GM18951 (cell line): ENCODE data around the gene B4GALT5.
"Not testable (repeated sequence)": the region's sequence is repeated elsewhere in the genome, so short reads cannot be mapped to it uniquely, and the experiment has no call there.

Source experiments
- POLR2A ChIP-seq: IDR thresholded peaks from 4 replicates; pipeline ENCODE4 v1.6.1; 2011; ENCODE audit warnings: mild to moderate bottlenecking; ENCODE audit not compliant: insufficient read length, insufficient read depth; ENCODE audit errors: extremely low read depth
- in situ Hi-C: fragments of 300-500 bp; cut with MboI; formaldehyde crosslinking; loops from one replicate; pipeline ENCODE4 v1.12.0; 2022; ENCODE audit warnings: low sequenced_read_pairs, mixed read lengths, inconsistent platforms; ENCODE audit not compliant: unreplicated experiment

B4GALT5 gene

DNA sequence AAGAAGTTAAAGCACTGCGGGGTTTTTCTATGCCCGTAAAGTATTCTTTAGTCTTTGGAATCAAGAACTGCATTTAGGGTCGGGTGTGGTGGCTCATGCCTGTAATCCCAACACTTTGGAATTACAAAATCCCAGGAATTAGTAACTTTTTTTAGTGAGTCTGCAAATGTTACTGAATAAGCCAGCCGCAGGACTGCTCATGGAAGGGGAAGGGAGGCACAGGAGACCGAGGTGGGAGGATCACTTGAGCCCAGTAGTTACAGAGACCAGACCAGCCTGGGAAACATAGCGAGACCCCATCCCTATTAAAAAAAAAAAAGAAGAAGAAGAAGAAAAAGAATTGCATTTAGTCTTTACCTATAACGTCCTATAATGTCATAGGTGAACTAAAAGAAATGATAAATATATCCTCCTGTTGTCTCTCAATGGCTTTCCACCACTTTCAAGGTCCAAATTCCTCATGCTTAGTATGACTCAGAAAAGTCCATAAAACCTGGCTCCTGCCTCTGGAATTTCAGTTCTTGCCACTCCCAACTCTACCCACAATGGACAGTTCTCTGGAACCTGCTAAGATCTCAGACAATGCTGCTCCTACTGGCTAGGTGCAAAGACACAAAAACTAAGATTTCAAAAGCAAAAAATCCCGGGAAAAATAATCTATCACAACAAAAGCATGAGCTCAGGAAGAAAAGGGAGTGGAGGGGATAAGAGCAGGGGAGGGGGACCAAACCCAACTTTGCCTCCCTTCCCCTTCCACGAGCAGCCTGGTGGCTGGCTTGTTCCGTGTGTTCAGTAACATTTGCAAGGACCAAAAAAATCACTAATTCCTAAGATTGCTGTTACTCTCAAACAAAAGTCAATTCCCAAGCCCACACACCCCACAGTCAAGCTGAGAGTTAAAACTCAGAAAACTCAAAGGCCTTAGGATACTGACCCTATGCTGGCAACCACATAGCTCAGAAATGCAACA lies 39.0 kb downstream of the B4GALT5 start:
- TF ChIP-seq POLR2A = no peak
- in situ Hi-C loops = no loop called here

GRCh38 chr20:49672096-49672664 lies 41.5 kb downstream of the B4GALT5 start:
- in situ Hi-C loops = no loop called here
- TF ChIP-seq POLR2A = no peak

DNA sequence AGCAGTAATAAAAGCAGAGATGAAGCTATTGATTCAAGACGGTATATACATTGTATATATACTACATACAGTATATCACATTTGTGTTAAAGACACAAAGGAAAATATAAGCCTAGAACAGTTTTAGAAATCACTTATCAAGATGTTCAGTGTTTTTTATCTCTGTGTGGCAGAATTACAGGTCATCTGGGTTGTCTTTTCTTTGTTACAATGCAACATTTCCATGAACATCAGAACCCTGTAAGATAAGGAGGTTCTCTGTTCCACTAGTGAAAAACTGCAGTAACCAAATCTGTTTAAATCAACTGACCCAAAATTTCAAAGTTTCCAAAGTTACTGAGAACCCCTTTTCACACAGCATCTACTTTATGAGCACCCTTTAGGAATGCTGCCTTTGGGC lies 42.2 kb downstream of the B4GALT5 start:
- in situ Hi-C loops = no loop called here
- TF ChIP-seq POLR2A = no peak

GRCh38 chr20:49669601-49670189 lies 44.0 kb downstream of the B4GALT5 start:
- no peak for TF ChIP-seq POLR2A
- in situ Hi-C loops = no loop called here

DNA sequence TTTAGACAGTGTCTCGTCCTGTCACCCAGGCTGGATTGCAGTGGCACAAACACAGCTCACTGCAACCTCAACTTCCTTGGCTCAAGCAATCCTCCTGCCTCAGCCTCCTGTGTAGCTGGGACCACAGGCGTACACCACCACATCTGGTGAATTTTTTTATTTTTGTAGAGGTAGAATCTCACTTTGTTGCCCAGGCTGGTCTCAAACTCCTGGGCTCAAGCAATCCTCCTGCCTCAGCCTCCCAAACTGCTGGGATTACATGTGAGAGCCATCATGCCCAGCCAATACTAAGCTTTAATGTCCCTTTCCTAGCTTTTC lies 44.8 kb downstream of the B4GALT5 start:
- in situ Hi-C loops = not testable (repeated sequence)

DNA sequence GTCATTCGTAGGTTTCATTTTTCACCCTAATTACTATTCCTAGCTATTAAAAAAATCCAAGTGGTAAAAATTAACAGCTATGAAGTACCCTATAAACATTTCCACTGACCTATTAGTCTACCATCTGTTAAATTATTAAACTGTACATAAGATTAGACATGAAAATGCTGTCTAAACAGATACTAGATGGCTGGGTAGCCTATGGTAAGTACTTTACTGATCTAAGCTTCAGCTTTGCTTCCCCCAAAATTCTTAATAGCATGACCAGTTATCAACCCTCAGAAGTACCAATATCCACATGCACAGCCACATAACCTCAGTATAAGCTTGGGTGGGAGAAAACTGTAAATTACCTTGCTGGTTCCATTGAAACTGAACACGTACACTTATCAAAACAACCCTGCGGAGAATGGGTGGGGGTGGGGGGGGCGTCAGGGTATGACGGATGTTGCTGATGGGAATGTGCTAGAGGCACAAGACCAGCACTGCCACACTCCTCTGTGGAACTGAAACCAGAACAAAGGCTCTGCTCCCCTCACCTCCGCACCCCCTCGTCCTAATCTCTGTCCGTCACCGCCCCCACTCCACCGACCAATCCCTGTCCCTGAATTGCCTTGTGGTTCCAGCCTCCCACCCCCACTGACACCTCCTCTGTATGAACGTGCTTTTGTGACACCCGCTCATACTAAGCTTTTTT lies 45.3 kb downstream of the B4GALT5 start:
- peak; percentile 54 for TF ChIP-seq POLR2A
- in situ Hi-C loops = no loop called here

- TF ChIP-seq POLR2A = no peak
- in situ Hi-C loops = no loop called here
Observed at GRCh38 chr20:49666911-49667310, 46.8 kb downstream of the B4GALT5 start.

GRCh38 chr20:49665796-49666195 lies 47.9 kb downstream of the B4GALT5 start:
- in situ Hi-C loops = no loop called here
- TF ChIP-seq POLR2A = no peak

GRCh38 chr20:49664612-49665313 lies 48.9 kb downstream of the B4GALT5 start:
- no peak for TF ChIP-seq POLR2A
- in situ Hi-C loops = no loop called here

DNA sequence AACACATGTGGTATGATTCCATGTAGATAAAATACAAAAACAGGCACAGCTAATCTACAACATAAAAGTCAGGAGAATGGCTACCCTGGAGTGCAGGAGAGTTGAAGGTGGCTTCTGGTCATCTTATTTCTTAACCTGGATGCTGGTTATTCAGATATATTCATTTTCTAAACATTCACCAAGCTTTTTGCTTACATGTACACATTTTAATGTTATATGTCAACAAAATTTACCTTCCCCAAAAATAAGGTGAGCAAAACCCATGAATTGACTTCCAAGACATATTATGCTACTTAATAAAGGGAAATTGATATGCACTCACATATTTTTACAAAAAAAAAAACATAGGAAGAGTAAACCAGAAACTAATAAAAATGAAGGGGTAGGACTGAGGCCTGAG lies 50.6 kb downstream of the B4GALT5 start:
- TF ChIP-seq POLR2A = no peak
- in situ Hi-C loops = no loop called here

GRCh38 chr20:49661560-49662329 lies 51.9 kb downstream of the B4GALT5 start:
- in situ Hi-C loops = no loop called here
- TF ChIP-seq POLR2A = no peak

DNA sequence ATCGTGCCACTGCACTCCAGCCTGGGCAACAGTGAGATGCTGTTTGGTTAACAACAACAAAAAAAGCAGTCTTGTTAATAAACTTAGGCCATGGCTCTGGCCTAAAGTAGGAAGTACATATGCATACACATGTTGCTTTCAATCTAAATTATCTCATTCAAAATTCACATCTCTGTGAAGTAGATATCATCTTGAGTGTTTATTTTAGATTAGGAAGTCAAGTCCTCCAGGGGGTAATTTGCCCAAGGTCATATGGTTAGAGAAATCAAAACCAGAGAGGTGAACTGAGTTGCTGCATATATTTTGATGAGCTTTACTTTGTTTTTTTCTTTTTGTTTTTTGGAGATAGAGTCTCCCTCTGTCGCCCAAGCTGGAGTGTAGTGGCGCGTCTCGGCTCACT lies 52.8 kb downstream of the B4GALT5 start:
- no peak for TF ChIP-seq POLR2A
- in situ Hi-C loops = no loop called here
